K562 (cell line): Measurements from ENCODE around the gene ZNF488. TPM values are rescaled to one million over a fixed set of nuclear protein-coding genes. Genes with fewer than 3 reads are reported as not detected.
A peak's percentile ranks its signal among the peaks of the same experiment; 100 is the strongest.

Source experiments
- CBX8 ChIP-seq: fragments of 200-600 bp; sonication (generic); IDR thresholded peaks from 2 replicates; pipeline ENCODE4 v1.6.1; 2012; ENCODE audit warnings: borderline replicate concordance, mixed run types, low read depth, mild to moderate bottlenecking, moderate library complexity, mixed read lengths, low read length, control low read depth, inconsistent platforms; ENCODE audit not compliant: poor library complexity, severe bottlenecking; ENCODE audit errors: extremely low read depth
- CCAR2 ChIP-seq: fragments of 200-400 bp; formaldehyde crosslinking; IDR thresholded peaks from 2 replicates; pipeline ENCODE4 v1.6.1; 2017; ENCODE audit warnings: mild to moderate bottlenecking, low read depth, low read length
- DMBX1 ChIP-seq: fragments of 250-450 bp; sonication (Bioruptor Pico); IDR thresholded peaks from 2 replicates; pipeline ENCODE4 v1.8.0; 2022; ENCODE audit warnings: inconsistent platforms, mild to moderate bottlenecking, moderate library complexity, borderline replicate concordance
- FOXA3 ChIP-seq, 2 experiments: fragments of 450-650 bp in 1 of 2; sonication (generic) in 1 of 2; formaldehyde crosslinking; IDR thresholded peaks in 1 of 2; conservative IDR thresholded peaks in 1 of 2; 2 replicates each; pipeline versions ENCODE4 v1.4.0 to v1.8.0; 2020 to 2022; ENCODE audit warnings: mild to moderate bottlenecking in 2 of 2, missing genetic modification reagents in 1 of 2
- FOXK2 ChIP-seq, 2 experiments: fragments of 450-650 bp; IDR thresholded peaks in 1 of 2; conservative IDR thresholded peaks in 1 of 2; 2 replicates each; pipeline ENCODE4 v1.6.1; 2016; ENCODE audit warnings: low read depth in 2 of 2, mild to moderate bottlenecking in 1 of 2
- GATAD2B ChIP-seq: fragments of 450-650 bp; IDR thresholded peaks from 2 replicates; pipeline ENCODE4 v1.6.1; 2017; ENCODE audit warnings: mild to moderate bottlenecking, borderline replicate concordance
- HNRNPH1 ChIP-seq: fragments of 200-400 bp; formaldehyde crosslinking; optimal IDR thresholded peaks from 2 replicates; pipeline ENCODE3; 2017; ENCODE audit warnings: low read depth, mild to moderate bottlenecking, low read length, moderate library complexity
- L3MBTL2 ChIP-seq: fragments of 450-650 bp; IDR thresholded peaks from 2 replicates; pipeline ENCODE4 v1.6.1; 2016; ENCODE audit warnings: mild to moderate bottlenecking, moderate library complexity
- MTF1 ChIP-seq: fragments of 250-450 bp; sonication (Bioruptor Pico); IDR thresholded peaks from 2 replicates; pipeline ENCODE4 v1.9.0; 2021; ENCODE audit warnings: moderate library complexity, mild to moderate bottlenecking, inconsistent platforms, borderline replicate concordance
- NFYB ChIP-seq: IDR thresholded peaks from 2 replicates; pipeline ENCODE4 v1.6.1; 2011; ENCODE audit warnings: mild to moderate bottlenecking, moderate library complexity; ENCODE audit not compliant: insufficient read length; ENCODE audit errors: extremely low read depth
- POLR2AphosphoS2 ChIP-seq: IDR thresholded peaks from 2 replicates; pipeline ENCODE4 v1.6.1; 2012; ENCODE audit warnings: low read length, improper control_type of control experiment
- SREBF2 ChIP-seq: sonication (generic); formaldehyde crosslinking; IDR thresholded peaks from 2 replicates; pipeline ENCODE4 v1.4.0; 2020; ENCODE audit warnings: mild to moderate bottlenecking, missing genetic modification reagents
- YBX1 ChIP-seq: fragments of 450-650 bp; IDR thresholded peaks from 2 replicates; pipeline ENCODE4 v1.7.1; 2016; ENCODE audit warnings: mild to moderate bottlenecking
- ZNF165 ChIP-seq: fragments of 250-450 bp; sonication (Bioruptor Pico); IDR thresholded peaks from 2 replicates; pipeline ENCODE4 v1.4.0; 2020; ENCODE audit warnings: borderline replicate concordance
- ZNF23 ChIP-seq: fragments of 250-450 bp; sonication (Bioruptor Pico); IDR thresholded peaks from 2 replicates; pipeline ENCODE4 v1.4.0; 2020; ENCODE audit warnings: mild to moderate bottlenecking
- ZNF668 ChIP-seq: fragments of 250-450 bp; sonication (Bioruptor Pico); IDR thresholded peaks from 2 replicates; pipeline ENCODE4 v1.8.0; 2022; ENCODE audit warnings: mild to moderate bottlenecking, inconsistent platforms
- polyA plus RNA-seq, 8 experiments: library from polyadenylated mRNA; depleted of rRNA in 4 of 8; stranded (reverse) in 5 of 8; unstranded in 3 of 8; fragments of >200 nt; fragmentation: Nextera tagmentation in 2 of 8; fragmentation: Illumina TruSeq in 1 of 8; extraction: Ambion mirVana in 2 of 8; extraction: Trizol in 1 of 8; gene quantifications; 2 replicates each; pipeline versions ENCODE4 v1.2.1 to v1.2.3, GENCODE V29; 2011 to 2014; ENCODE audit warnings: inconsistent platforms in 1 of 8, missing spikeins in 1 of 8
- total RNA-seq, 7 experiments: library from RNA; depleted of rRNA in 6 of 7; stranded (reverse); fragments of >200 nt in 6 of 7; fragmentation: Illumina TruSeq in 2 of 7; extraction: Trizol in 2 of 7; gene quantifications; 2 replicates each; pipeline versions ENCODE4 v1.2.1 to v1.2.3, GENCODE V29; 2011 to 2021; ENCODE audit warnings: low replicate concordance in 1 of 7
- TF ChIP-seq, protein P1 (sequence below): sonication (generic); formaldehyde crosslinking; IDR thresholded peaks from 2 replicates; pipeline ENCODE4 v1.8.1; 2023; ENCODE audit warnings: mild to moderate bottlenecking, missing genetic modification reagents
- TF ChIP-seq, protein P2 (sequence below): fragments of 450-650 bp; formaldehyde crosslinking; IDR thresholded peaks from 2 replicates; pipeline ENCODE4 v1.4.0; 2020; ENCODE audit warnings: mild to moderate bottlenecking, mixed read lengths
- TF ChIP-seq, protein P3 (sequence below), 2 experiments: fragments of 450-650 bp in 1 of 2; IDR thresholded peaks; 2 replicates each; pipeline ENCODE4 v1.6.1; 2011 to 2017; ENCODE audit warnings: low read depth in 2 of 2, antibody characterized with exemption in 1 of 2, borderline replicate concordance in 1 of 2, low read length in 1 of 2, mild to moderate bottlenecking in 1 of 2, mixed read lengths in 1 of 2; ENCODE audit not compliant: control insufficient read depth in 1 of 2

ZNF488 gene
- total and polyA plus RNA-seq, 9 of the 15 experiments (the other 6 are each of a cell fraction or from before 2014, with no cell fraction given): 0.03 to 0.09 (median 0.05) TPM; not detected in 3

DNA sequence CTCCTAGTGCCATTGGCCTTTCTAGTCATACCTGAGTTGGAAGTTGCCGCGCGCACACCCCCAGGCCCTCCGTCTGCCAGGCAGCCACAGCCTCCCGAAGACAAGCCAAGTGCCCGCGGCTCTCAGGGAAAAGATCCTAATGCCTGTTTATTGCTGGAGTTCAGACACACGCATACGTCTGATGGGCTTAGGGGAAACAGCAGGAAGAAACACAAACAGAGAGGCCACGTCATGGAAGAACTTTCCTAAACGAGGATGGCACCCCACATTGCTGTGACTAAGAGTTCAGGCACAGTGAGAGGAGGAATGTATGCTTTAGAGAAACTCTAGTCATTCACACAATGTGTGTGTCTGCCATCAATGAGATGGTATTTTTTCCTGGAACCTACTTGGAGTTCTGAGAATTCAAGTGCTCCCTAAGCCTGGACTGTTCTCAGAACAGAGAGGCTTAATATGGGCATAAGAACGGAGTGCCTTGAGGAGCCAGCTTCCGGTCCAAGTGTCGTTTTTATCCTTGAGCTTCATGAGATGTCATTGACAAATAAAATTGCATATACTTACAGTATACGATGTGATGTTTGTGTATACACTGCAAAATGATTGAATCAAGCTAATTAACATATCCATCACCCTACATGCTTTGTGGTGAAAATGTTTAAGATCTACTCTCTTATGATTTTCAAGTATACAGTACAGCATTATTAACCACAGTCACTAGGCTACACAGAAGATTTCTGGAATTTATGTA is 47.5 kb downstream of the ZNF488 start (continued):
- TF ChIP-seq, protein P1, sequence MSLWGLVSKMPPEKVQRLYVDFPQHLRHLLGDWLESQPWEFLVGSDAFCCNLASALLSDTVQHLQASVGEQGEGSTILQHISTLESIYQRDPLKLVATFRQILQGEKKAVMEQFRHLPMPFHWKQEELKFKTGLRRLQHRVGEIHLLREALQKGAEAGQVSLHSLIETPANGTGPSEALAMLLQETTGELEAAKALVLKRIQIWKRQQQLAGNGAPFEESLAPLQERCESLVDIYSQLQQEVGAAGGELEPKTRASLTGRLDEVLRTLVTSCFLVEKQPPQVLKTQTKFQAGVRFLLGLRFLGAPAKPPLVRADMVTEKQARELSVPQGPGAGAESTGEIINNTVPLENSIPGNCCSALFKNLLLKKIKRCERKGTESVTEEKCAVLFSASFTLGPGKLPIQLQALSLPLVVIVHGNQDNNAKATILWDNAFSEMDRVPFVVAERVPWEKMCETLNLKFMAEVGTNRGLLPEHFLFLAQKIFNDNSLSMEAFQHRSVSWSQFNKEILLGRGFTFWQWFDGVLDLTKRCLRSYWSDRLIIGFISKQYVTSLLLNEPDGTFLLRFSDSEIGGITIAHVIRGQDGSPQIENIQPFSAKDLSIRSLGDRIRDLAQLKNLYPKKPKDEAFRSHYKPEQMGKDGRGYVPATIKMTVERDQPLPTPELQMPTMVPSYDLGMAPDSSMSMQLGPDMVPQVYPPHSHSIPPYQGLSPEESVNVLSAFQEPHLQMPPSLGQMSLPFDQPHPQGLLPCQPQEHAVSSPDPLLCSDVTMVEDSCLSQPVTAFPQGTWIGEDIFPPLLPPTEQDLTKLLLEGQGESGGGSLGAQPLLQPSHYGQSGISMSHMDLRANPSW (CRISPR knock-in tag): no peak
- no peak for TF ChIP-seq CCAR2
- no peak for TF ChIP-seq YBX1
- TF ChIP-seq L3MBTL2: peak; percentile 32; the same call in 1 of the 2 replicates
- TF ChIP-seq HNRNPH1: no peak
- TF ChIP-seq SREBF2: no peak
- TF ChIP-seq POLR2AphosphoS2: no peak
- no peak for TF ChIP-seq ZNF23 (CRISPR knock-in tag)
- no peak for TF ChIP-seq FOXA3 (CRISPR knock-in tag; conservative IDR thresholded peaks at IDR 0.05 in 1 of 2, IDR thresholded peaks at IDR 0.05 in 1 of 2)
- TF ChIP-seq, protein P2, sequence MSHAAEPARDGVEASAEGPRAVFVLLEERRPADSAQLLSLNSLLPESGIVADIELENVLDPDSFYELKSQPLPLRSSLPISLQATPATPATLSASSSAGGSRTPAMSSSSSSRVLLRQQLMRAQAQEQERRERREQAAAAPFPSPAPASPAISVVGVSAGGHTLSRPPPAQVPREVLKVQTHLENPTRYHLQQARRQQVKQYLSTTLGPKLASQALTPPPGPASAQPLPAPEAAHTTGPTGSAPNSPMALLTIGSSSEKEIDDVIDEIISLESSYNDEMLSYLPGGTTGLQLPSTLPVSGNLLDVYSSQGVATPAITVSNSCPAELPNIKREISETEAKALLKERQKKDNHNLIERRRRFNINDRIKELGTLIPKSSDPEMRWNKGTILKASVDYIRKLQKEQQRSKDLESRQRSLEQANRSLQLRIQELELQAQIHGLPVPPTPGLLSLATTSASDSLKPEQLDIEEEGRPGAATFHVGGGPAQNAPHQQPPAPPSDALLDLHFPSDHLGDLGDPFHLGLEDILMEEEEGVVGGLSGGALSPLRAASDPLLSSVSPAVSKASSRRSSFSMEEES: no peak
- TF ChIP-seq GATAD2B: no peak
- TF ChIP-seq NFYB: no peak
- 0 out of 2 replicates have a peak, but pooled peaks have one; percentile 19 for TF ChIP-seq ZNF668 (CRISPR knock-in tag)
- no peak; the same call in 1 of the 2 replicates for TF ChIP-seq DMBX1 (CRISPR knock-in tag)
- peak; percentile 9 to 50; a peak in 2 of 4 replicates for TF ChIP-seq FOXK2 (conservative IDR thresholded peaks at IDR 0.05 in 1 of 2, IDR thresholded peaks at IDR 0.05 in 1 of 2; ENCODE audit: low read depth in 2 of 2)
- TF ChIP-seq CBX8: no peak
- TF ChIP-seq MTF1 (CRISPR knock-in tag): no peak
- TF ChIP-seq ZNF165 (CRISPR knock-in tag): no peak
- TF ChIP-seq, protein P3, sequence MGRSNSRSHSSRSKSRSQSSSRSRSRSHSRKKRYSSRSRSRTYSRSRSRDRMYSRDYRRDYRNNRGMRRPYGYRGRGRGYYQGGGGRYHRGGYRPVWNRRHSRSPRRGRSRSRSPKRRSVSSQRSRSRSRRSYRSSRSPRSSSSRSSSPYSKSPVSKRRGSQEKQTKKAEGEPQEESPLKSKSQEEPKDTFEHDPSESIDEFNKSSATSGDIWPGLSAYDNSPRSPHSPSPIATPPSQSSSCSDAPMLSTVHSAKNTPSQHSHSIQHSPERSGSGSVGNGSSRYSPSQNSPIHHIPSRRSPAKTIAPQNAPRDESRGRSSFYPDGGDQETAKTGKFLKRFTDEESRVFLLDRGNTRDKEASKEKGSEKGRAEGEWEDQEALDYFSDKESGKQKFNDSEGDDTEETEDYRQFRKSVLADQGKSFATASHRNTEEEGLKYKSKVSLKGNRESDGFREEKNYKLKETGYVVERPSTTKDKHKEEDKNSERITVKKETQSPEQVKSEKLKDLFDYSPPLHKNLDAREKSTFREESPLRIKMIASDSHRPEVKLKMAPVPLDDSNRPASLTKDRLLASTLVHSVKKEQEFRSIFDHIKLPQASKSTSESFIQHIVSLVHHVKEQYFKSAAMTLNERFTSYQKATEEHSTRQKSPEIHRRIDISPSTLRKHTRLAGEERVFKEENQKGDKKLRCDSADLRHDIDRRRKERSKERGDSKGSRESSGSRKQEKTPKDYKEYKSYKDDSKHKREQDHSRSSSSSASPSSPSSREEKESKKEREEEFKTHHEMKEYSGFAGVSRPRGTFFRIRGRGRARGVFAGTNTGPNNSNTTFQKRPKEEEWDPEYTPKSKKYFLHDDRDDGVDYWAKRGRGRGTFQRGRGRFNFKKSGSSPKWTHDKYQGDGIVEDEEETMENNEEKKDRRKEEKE (IDR thresholded peaks at IDR 0.05; ENCODE audit: borderline replicate concordance in 1 of 2, control insufficient read depth in 1 of 2, low read depth in 2 of 2, low read length in 1 of 2): no peak
